ENCODE measurements around the gene PPP1R2.

DNA sequence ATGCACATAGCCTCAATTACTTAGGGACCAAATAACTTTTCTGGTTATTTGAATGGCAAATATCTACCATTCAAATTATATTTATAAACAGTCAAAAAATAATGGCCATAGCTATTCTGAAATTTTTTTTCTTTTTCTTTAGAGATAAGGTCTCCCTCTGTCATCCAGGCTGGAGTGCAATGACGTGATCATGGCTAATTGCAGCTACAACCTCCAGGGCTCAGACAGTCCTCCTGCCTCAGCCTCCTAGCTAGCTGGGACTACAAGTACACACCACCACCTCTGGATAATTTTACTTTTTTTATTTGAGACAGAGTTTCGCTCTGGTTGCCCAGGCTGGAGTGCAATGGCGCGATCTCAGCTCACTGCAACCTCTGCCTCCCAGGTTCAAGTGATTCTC lies 16.6 kb downstream of the PPP1R2 start:
- TF ChIP-seq, protein P1, sequence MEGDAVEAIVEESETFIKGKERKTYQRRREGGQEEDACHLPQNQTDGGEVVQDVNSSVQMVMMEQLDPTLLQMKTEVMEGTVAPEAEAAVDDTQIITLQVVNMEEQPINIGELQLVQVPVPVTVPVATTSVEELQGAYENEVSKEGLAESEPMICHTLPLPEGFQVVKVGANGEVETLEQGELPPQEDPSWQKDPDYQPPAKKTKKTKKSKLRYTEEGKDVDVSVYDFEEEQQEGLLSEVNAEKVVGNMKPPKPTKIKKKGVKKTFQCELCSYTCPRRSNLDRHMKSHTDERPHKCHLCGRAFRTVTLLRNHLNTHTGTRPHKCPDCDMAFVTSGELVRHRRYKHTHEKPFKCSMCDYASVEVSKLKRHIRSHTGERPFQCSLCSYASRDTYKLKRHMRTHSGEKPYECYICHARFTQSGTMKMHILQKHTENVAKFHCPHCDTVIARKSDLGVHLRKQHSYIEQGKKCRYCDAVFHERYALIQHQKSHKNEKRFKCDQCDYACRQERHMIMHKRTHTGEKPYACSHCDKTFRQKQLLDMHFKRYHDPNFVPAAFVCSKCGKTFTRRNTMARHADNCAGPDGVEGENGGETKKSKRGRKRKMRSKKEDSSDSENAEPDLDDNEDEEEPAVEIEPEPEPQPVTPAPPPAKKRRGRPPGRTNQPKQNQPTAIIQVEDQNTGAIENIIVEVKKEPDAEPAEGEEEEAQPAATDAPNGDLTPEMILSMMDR (conservative IDR thresholded peaks at IDR 0.05; ENCODE audit: low read length) = no peak
- TF ChIP-seq EZH2phosphoT487 (IDR thresholded peaks at IDR 0.05; ENCODE audit: borderline replicate concordance) = no peak

All from Loucy (cell line).